ENCODE results near the gene SLC27A6. TPM values are rescaled to one million over a fixed set of nuclear protein-coding genes. Genes with fewer than 3 reads are reported as not detected.

Gene SLC27A6
- total RNA-seq, 1 donor from 2014 or later = 26.3 TPM

- H3K27me3 Mint-ChIP-seq (ENCODE audit: low read depth) = no peaks in the 10 kb centered on the region
These were observed 104.0 kb downstream of the SLC27A6 start for GRCh38 chr5:129069292-129069691.

GRCh38 chr5:129073111-129073510 is 107.8 kb downstream of the SLC27A6 start:
- H3K4me1 Mint-ChIP-seq = peaks cover 21% of the 10 kb centered on the region
- no peaks in the 10 kb centered on the region for H3K36me3 Mint-ChIP-seq
- no peak overlapping the region for H3K27ac Mint-ChIP-seq
- no peaks in the 10 kb centered on the region for H3K9me3 Mint-ChIP-seq
- H3K27me3 Mint-ChIP-seq (ENCODE audit: low read depth) = no peaks in the 10 kb centered on the region
- H3K4me3 Mint-ChIP-seq = no peak overlapping the region
- no peak for DNase-seq (ENCODE audit: low spot score in 2 of 2, unreplicated experiment in 2 of 2)
- TF ChIP-seq CTCF (IDR thresholded peaks at IDR 0.05; ENCODE audit: unreplicated experiment) = no peak

More at GRCh38 chr5:129069292-129069691, 104.0 kb downstream of the SLC27A6 start:
- Mint-ChIP-seq H3K4me1 (peaks cover 7% of the 10 kb centered on the region), H3K27ac (no peak overlapping the region), H3K36me3 (no peaks in the 10 kb centered on the region), H3K4me3 (no peak overlapping the region), H3K9me3 (no peaks in the 10 kb centered on the region)
- DNase-seq (ENCODE audit: low spot score in 2 of 2, unreplicated experiment in 2 of 2) = no peak
- no peak for TF ChIP-seq CTCF (IDR thresholded peaks at IDR 0.05; ENCODE audit: unreplicated experiment)

- Mint-ChIP-seq H3K4me3 (no peak overlapping the region), H3K27ac (no peak overlapping the region), H3K9me3 (no peaks in the 10 kb centered on the region), H3K36me3 (no peaks in the 10 kb centered on the region), H3K27me3 (ENCODE audit: low read depth) (no peaks in the 10 kb centered on the region), H3K4me1 (peaks cover 18% of the 10 kb centered on the region)
- TF ChIP-seq CTCF (IDR thresholded peaks at IDR 0.05; ENCODE audit: unreplicated experiment) = no peak
- no peak for DNase-seq (ENCODE audit: low spot score in 2 of 2, unreplicated experiment in 2 of 2)
These were observed 109.6 kb downstream of the SLC27A6 start for GRCh38 chr5:129074903-129075302.

- H3K36me3 Mint-ChIP-seq = no peaks in the 10 kb centered on the region
- no peaks in the 10 kb centered on the region for H3K27me3 Mint-ChIP-seq (ENCODE audit: low read depth)
- TF ChIP-seq CTCF (IDR thresholded peaks at IDR 0.05; ENCODE audit: unreplicated experiment) = no peak
- H3K27ac Mint-ChIP-seq = no peak overlapping the region
- H3K4me3 Mint-ChIP-seq = no peak overlapping the region
- no peak for DNase-seq (ENCODE audit: low spot score in 2 of 2, unreplicated experiment in 2 of 2)
- H3K9me3 Mint-ChIP-seq = no peaks in the 10 kb centered on the region
- H3K4me1 Mint-ChIP-seq = peaks cover 18% of the 10 kb centered on the region
These were observed 112.3 kb downstream of the SLC27A6 start for GRCh38 chr5:129077433-129078075.

GRCh38 chr5:129078247-129078646 is 113.0 kb downstream of the SLC27A6 start:
- no peak overlapping the region for H3K4me3 Mint-ChIP-seq
- no peaks in the 10 kb centered on the region for H3K9me3 Mint-ChIP-seq
- H3K36me3 Mint-ChIP-seq = no peaks in the 10 kb centered on the region
- H3K4me1 Mint-ChIP-seq = peaks cover 21% of the 10 kb centered on the region
- TF ChIP-seq CTCF (IDR thresholded peaks at IDR 0.05; ENCODE audit: unreplicated experiment) = no peak
- no peak for DNase-seq (ENCODE audit: low spot score in 2 of 2, unreplicated experiment in 2 of 2)
- H3K27me3 Mint-ChIP-seq (ENCODE audit: low read depth) = no peaks in the 10 kb centered on the region
- no peak overlapping the region for H3K27ac Mint-ChIP-seq

All from mesothelial cell of epicardium (in vitro differentiated cells).